Activated naive CD4-positive, alpha-beta T cell (primary cell): Measurements from ENCODE around the gene ERCC2.

Experiments used
- DNase-seq, 4 experiments: peaks; one replicate each; lab custom pipeline; 2025; lab: John Stamatoyannopoulos, UW

ERCC2 gene

GRCh38 chr19:45401815-45402214 is 31.4 kb upstream of the ERCC2 start:
- no peak for DNase-seq

GRCh38 chr19:45400192-45400591 is 29.8 kb upstream of the ERCC2 start:
- DNase-seq: no peak

GRCh38 chr19:45395821-45396617 is 25.6 kb upstream of the ERCC2 start:
- no peak for DNase-seq

- no peak for DNase-seq
These were observed 21.7 kb upstream of the ERCC2 start for GRCh38 chr19:45391871-45392665.

- no peak for DNase-seq
These were observed 21.0 kb upstream of the ERCC2 start for GRCh38 chr19:45391346-45391745.

- no peak for DNase-seq
These were observed 15.2 kb upstream of the ERCC2 start for GRCh38 chr19:45385392-45386221.

GRCh38 chr19:45382426-45382825 is 12.1 kb upstream of the ERCC2 start:
- DNase-seq: no peak

GRCh38 chr19:45380107-45380506 is 9.7 kb upstream of the ERCC2 start:
- no peak for DNase-seq

- DNase-seq: no peak
These were observed 5.8 kb upstream of the ERCC2 start for GRCh38 chr19:45376045-45376724.

- no peak for DNase-seq
These were observed 1.5 kb downstream of the ERCC2 start for GRCh38 chr19:45368737-45369340.

GRCh38 chr19:45368127-45368526 is 2.2 kb downstream of the ERCC2 start:
- DNase-seq: no peak

GRCh38 chr19:45364696-45365095 is 5.7 kb downstream of the ERCC2 start:
- DNase-seq: no peak

GRCh38 chr19:45363861-45364459 is 6.4 kb downstream of the ERCC2 start:
- DNase-seq: no peak

GRCh38 chr19:45362291-45362690 is 8.1 kb downstream of the ERCC2 start:
- no peak for DNase-seq

- no peak for DNase-seq
These were observed 8.8 kb downstream of the ERCC2 start for GRCh38 chr19:45361608-45362007.

GRCh38 chr19:45358213-45358792 is 12.1 kb downstream of the ERCC2 start:
- DNase-seq: no peak

GRCh38 chr19:45357445-45357783 is 13.0 kb downstream of the ERCC2 start:
- no peak for DNase-seq

GRCh38 chr19:45356760-45357444 is 13.5 kb downstream of the ERCC2 start:
- no peak for DNase-seq

GRCh38 chr19:45355910-45356309 is 14.5 kb downstream of the ERCC2 start:
- no peak for DNase-seq

- no peak for DNase-seq
These were observed 15.0 kb downstream of the ERCC2 start for GRCh38 chr19:45355402-45355801.
